ENCODE measurements around the gene TEX36.
A peak's percentile ranks its signal among the peaks of the same experiment; 100 is the strongest.

TEX36 gene

GRCh38 chr10:125711110-125711750 lies 28.3 kb upstream of the TEX36 start:
- no peak overlapping the region for H4K91ac ChIP-seq (ENCODE audit: low read depth, low read length)
- no peaks in the 10 kb centered on the region for H3K79me2 ChIP-seq (ENCODE audit: control insufficient read depth, insufficient read depth, low read length, poor library complexity)
- no peak for DNase-seq
- no peak overlapping the region for H2BK5ac ChIP-seq (ENCODE audit: low read depth, low read length, poor library complexity)
- H3K79me1 ChIP-seq (ENCODE audit: low read length): no peaks in the 10 kb centered on the region
- H3K14ac ChIP-seq (ENCODE audit: low read length): no peak overlapping the region
- no peak overlapping the region for H3K18ac ChIP-seq (ENCODE audit: low read length)
- no peak overlapping the region for H2AK5ac ChIP-seq (ENCODE audit: low read length)
- no peak overlapping the region for H4K8ac ChIP-seq (ENCODE audit: low read depth, low read length)
- WGBS (ENCODE audit: extremely low coverage, insufficient coverage, insufficient read length): no CpG with 5 or more reads among the region's 3 CpGs
- H4K12ac ChIP-seq (ENCODE audit: low read depth, low read length): no peak overlapping the region
- H3K4me3 ChIP-seq (ENCODE audit: low read depth, low read length): no peak overlapping the region
- H3K4me2 ChIP-seq (ENCODE audit: low read length): no peak overlapping the region
- no peak overlapping the region for H2BK120ac ChIP-seq (ENCODE audit: insufficient read depth, low read length, poor library complexity)
- H3K4me1 ChIP-seq (ENCODE audit: control insufficient read depth in 1 of 2, insufficient read depth in 2 of 2, low read length in 2 of 2): peaks cover 0 to 2% of the 10 kb centered on the region in 2 experiments
- H3K9ac ChIP-seq (ENCODE audit: low read length): no peak overlapping the region
- no peaks in the 10 kb centered on the region for H3K27me3 ChIP-seq (ENCODE audit: insufficient read depth, low read length)
- H3K23ac ChIP-seq (ENCODE audit: low read length): no peak overlapping the region
- no peak overlapping the region for H2AFZ ChIP-seq (ENCODE audit: insufficient read depth, low read length, poor library complexity)
- H3K36me3 ChIP-seq (ENCODE audit: control insufficient read depth in 1 of 2, insufficient read depth in 2 of 2, low read length in 2 of 2): no peaks in the 10 kb centered on the region
- H2BK12ac ChIP-seq (ENCODE audit: low read length): no peak overlapping the region
- no peak overlapping the region for H3K27ac ChIP-seq (ENCODE audit: low read depth, low read length)
- no peak overlapping the region for H3K4ac ChIP-seq (ENCODE audit: low read depth, low read length)
- no peaks in the 10 kb centered on the region for H3K9me3 ChIP-seq (ENCODE audit: insufficient read depth, low read depth, low read length)

- no peak overlapping the region for H2BK12ac ChIP-seq (ENCODE audit: low read length)
- WGBS (ENCODE audit: extremely low coverage, insufficient coverage, insufficient read length): no CpG with 5 or more reads among the region's 12 CpGs
- H3K79me2 ChIP-seq (ENCODE audit: control insufficient read depth, insufficient read depth, low read length, poor library complexity): no peaks in the 10 kb centered on the region
- H2BK5ac ChIP-seq (ENCODE audit: low read depth, low read length, poor library complexity): no peak overlapping the region
- no peak overlapping the region for H2BK120ac ChIP-seq (ENCODE audit: insufficient read depth, low read length, poor library complexity)
- no peaks in the 10 kb centered on the region for H3K9me3 ChIP-seq (ENCODE audit: insufficient read depth, low read depth, low read length)
- no peaks in the 10 kb centered on the region for H3K36me3 ChIP-seq (ENCODE audit: control insufficient read depth in 1 of 2, insufficient read depth in 2 of 2, low read length in 2 of 2)
- H2AFZ ChIP-seq (ENCODE audit: insufficient read depth, low read length, poor library complexity): no peak overlapping the region
- no peak overlapping the region for H3K23ac ChIP-seq (ENCODE audit: low read length)
- no peak overlapping the region for H2AK5ac ChIP-seq (ENCODE audit: low read length)
- H3K4me1 ChIP-seq (ENCODE audit: control insufficient read depth in 1 of 2, insufficient read depth in 2 of 2, low read length in 2 of 2): peaks cover 0 to 2% of the 10 kb centered on the region in 2 experiments
- no peak overlapping the region for H4K8ac ChIP-seq (ENCODE audit: low read depth, low read length)
- no peak overlapping the region for H4K91ac ChIP-seq (ENCODE audit: low read depth, low read length)
- H4K12ac ChIP-seq (ENCODE audit: low read depth, low read length): no peak overlapping the region
- H3K9ac ChIP-seq (ENCODE audit: low read length): no peak overlapping the region
- no peaks in the 10 kb centered on the region for H3K79me1 ChIP-seq (ENCODE audit: low read length)
- no peak overlapping the region for H3K27ac ChIP-seq (ENCODE audit: low read depth, low read length)
- H3K18ac ChIP-seq (ENCODE audit: low read length): no peak overlapping the region
- no peak overlapping the region for H3K4ac ChIP-seq (ENCODE audit: low read depth, low read length)
- no peak overlapping the region for H3K14ac ChIP-seq (ENCODE audit: low read length)
- no peak overlapping the region for H3K4me2 ChIP-seq (ENCODE audit: low read length)
- no peaks in the 10 kb centered on the region for H3K27me3 ChIP-seq (ENCODE audit: insufficient read depth, low read length)
- no peak for DNase-seq
- H3K4me3 ChIP-seq (ENCODE audit: low read depth, low read length): no peak overlapping the region
Observed at GRCh38 chr10:125709553-125710474, 26.9 kb upstream of the TEX36 start.

- H3K9ac ChIP-seq (ENCODE audit: low read length): no peak overlapping the region
- no peak overlapping the region for H4K12ac ChIP-seq (ENCODE audit: low read depth, low read length)
- no peak overlapping the region for H3K18ac ChIP-seq (ENCODE audit: low read length)
- H2BK120ac ChIP-seq (ENCODE audit: insufficient read depth, low read length, poor library complexity): no peak overlapping the region
- H2BK12ac ChIP-seq (ENCODE audit: low read length): no peak overlapping the region
- H3K36me3 ChIP-seq (ENCODE audit: control insufficient read depth in 1 of 2, insufficient read depth in 2 of 2, low read length in 2 of 2): no peaks in the 10 kb centered on the region
- H3K79me1 ChIP-seq (ENCODE audit: low read length): no peaks in the 10 kb centered on the region
- H3K4me3 ChIP-seq (ENCODE audit: low read depth, low read length): no peak overlapping the region
- H2BK5ac ChIP-seq (ENCODE audit: low read depth, low read length, poor library complexity): no peak overlapping the region
- no peak overlapping the region for H3K23ac ChIP-seq (ENCODE audit: low read length)
- H3K4ac ChIP-seq (ENCODE audit: low read depth, low read length): no peak overlapping the region
- no peak overlapping the region for H3K27ac ChIP-seq (ENCODE audit: low read depth, low read length)
- no peak overlapping the region for H3K4me2 ChIP-seq (ENCODE audit: low read length)
- no peak overlapping the region for H4K8ac ChIP-seq (ENCODE audit: low read depth, low read length)
- WGBS (ENCODE audit: extremely low coverage, insufficient coverage, insufficient read length): no CpG with 5 or more reads among the region's 5 CpGs
- H2AK5ac ChIP-seq (ENCODE audit: low read length): no peak overlapping the region
- no peaks in the 10 kb centered on the region for H3K27me3 ChIP-seq (ENCODE audit: insufficient read depth, low read length)
- peaks cover 0 to 2% of the 10 kb centered on the region in 2 experiments for H3K4me1 ChIP-seq (ENCODE audit: control insufficient read depth in 1 of 2, insufficient read depth in 2 of 2, low read length in 2 of 2)
- no peak overlapping the region for H2AFZ ChIP-seq (ENCODE audit: insufficient read depth, low read length, poor library complexity)
- no peak overlapping the region for H3K14ac ChIP-seq (ENCODE audit: low read length)
- H4K91ac ChIP-seq (ENCODE audit: low read depth, low read length): no peak overlapping the region
- H3K9me3 ChIP-seq (ENCODE audit: insufficient read depth, low read depth, low read length): no peaks in the 10 kb centered on the region
- H3K79me2 ChIP-seq (ENCODE audit: control insufficient read depth, insufficient read depth, low read length, poor library complexity): no peaks in the 10 kb centered on the region
- DNase-seq: peak in 1 of 2 donors; percentile 18
Observed at GRCh38 chr10:125708971-125709503, 26.1 kb upstream of the TEX36 start.

- Histone ChIP-seq H2AFZ (ENCODE audit: insufficient read depth, low read length, poor library complexity) (no peak overlapping the region), H2BK12ac (ENCODE audit: low read length) (no peak overlapping the region), H3K4ac (ENCODE audit: low read depth, low read length) (no peak overlapping the region), H2AK5ac (ENCODE audit: low read length) (no peak overlapping the region), H3K9ac (ENCODE audit: low read length) (no peak overlapping the region), H3K9me3 (ENCODE audit: insufficient read depth, low read depth, low read length) (no peaks in the 10 kb centered on the region), H4K8ac (ENCODE audit: low read depth, low read length) (no peak overlapping the region), H3K4me3 (ENCODE audit: low read depth, low read length) (no peak overlapping the region), H3K18ac (ENCODE audit: low read length) (no peak overlapping the region), H3K36me3 (ENCODE audit: control insufficient read depth in 1 of 2, insufficient read depth in 2 of 2, low read length in 2 of 2) (no peaks in the 10 kb centered on the region), H3K4me2 (ENCODE audit: low read length) (no peak overlapping the region), H4K91ac (ENCODE audit: low read depth, low read length) (no peak overlapping the region), H3K4me1 (ENCODE audit: control insufficient read depth in 1 of 2, insufficient read depth in 2 of 2, low read length in 2 of 2) (peaks cover 0 to 2% of the 10 kb centered on the region in 2 experiments), H2BK5ac (ENCODE audit: low read depth, low read length, poor library complexity) (no peak overlapping the region), H3K79me1 (ENCODE audit: low read length) (no peaks in the 10 kb centered on the region), H3K27me3 (ENCODE audit: insufficient read depth, low read length) (no peaks in the 10 kb centered on the region), H2BK120ac (ENCODE audit: insufficient read depth, low read length, poor library complexity) (no peak overlapping the region), H3K27ac (ENCODE audit: low read depth, low read length) (no peak overlapping the region), H3K23ac (ENCODE audit: low read length) (no peak overlapping the region), H3K14ac (ENCODE audit: low read length) (no peak overlapping the region), H3K79me2 (ENCODE audit: control insufficient read depth, insufficient read depth, low read length, poor library complexity) (no peaks in the 10 kb centered on the region), H4K12ac (ENCODE audit: low read depth, low read length) (no peak overlapping the region)
- no CpG with 5 or more reads among the region's 6 CpGs for WGBS (ENCODE audit: extremely low coverage, insufficient coverage, insufficient read length)
- no peak for DNase-seq
Observed at GRCh38 chr10:125707541-125708468, 24.8 kb upstream of the TEX36 start.
